T1000 (cell line): Measurements from ENCODE around the gene DERL3.

ENCODE experiments used
- DNase-seq: peaks from one replicate; lab custom pipeline; 2025; ENCODE audit warnings: mixed read lengths; lab: John Stamatoyannopoulos, UW

Gene DERL3

GRCh38 chr22:23847310-23847920 is 8.6 kb upstream of the DERL3 start:
- no peak for DNase-seq

GRCh38 chr22:23846081-23846469 is 7.3 kb upstream of the DERL3 start:
- DNase-seq = no peak

- DNase-seq = no peak
Measured at GRCh38 chr22:23845265-23846080, 6.7 kb upstream of the DERL3 start.

- no peak for DNase-seq
Measured at GRCh38 chr22:23844739-23845202, 6.0 kb upstream of the DERL3 start.

GRCh38 chr22:23842599-23842998 is 3.8 kb upstream of the DERL3 start:
- DNase-seq = no peak

GRCh38 chr22:23841736-23842445 is 3.1 kb upstream of the DERL3 start:
- DNase-seq = no peak

- no peak for DNase-seq
Measured at GRCh38 chr22:23841292-23841691, 2.5 kb upstream of the DERL3 start.

GRCh38 chr22:23840026-23840425 is 1.2 kb upstream of the DERL3 start:
- DNase-seq = no peak

- DNase-seq = no peak
Measured at GRCh38 chr22:23837911-23838680, 710 bp downstream of the DERL3 start.

- DNase-seq = no peak
Measured at GRCh38 chr22:23837496-23837859, 1.3 kb downstream of the DERL3 start.

- DNase-seq = no peak
Measured at GRCh38 chr22:23836692-23837495, 1.9 kb downstream of the DERL3 start.

GRCh38 chr22:23836281-23836680 is 2.5 kb downstream of the DERL3 start:
- DNase-seq = no peak

GRCh38 chr22:23835484-23836144 is 3.2 kb downstream of the DERL3 start:
- no peak for DNase-seq

GRCh38 chr22:23834793-23835483 is 3.9 kb downstream of the DERL3 start:
- no peak for DNase-seq

GRCh38 chr22:23834406-23834792 is 4.4 kb downstream of the DERL3 start:
- no peak for DNase-seq

GRCh38 chr22:23833911-23834317 is 4.9 kb downstream of the DERL3 start:
- no peak for DNase-seq

- no peak for DNase-seq
Measured at GRCh38 chr22:23833017-23833751, 5.6 kb downstream of the DERL3 start.

- DNase-seq = no peak
Measured at GRCh38 chr22:23832226-23833016, 6.4 kb downstream of the DERL3 start.

GRCh38 chr22:23831781-23832180 is 7.0 kb downstream of the DERL3 start:
- DNase-seq = no peak
